SH-SY5Y (cell line): ENCODE measurements around the gene CNKSR3.

Experiments
- GATA2 ChIP-seq: IDR thresholded peaks from 2 replicates; pipeline ENCODE4 v1.6.1; 2011; ENCODE audit warnings: mild to moderate bottlenecking, low read depth, low read length
- GATA3 ChIP-seq: IDR thresholded peaks from 2 replicates; pipeline ENCODE4 v1.6.1; 2011; ENCODE audit warnings: low read depth, mild to moderate bottlenecking, low read length, moderate library complexity

Gene CNKSR3

GRCh38 chr6:154434662-154435061 is 75.8 kb downstream of the CNKSR3 start:
- TF ChIP-seq GATA2 (no peak), GATA3 (no peak)

- TF ChIP-seq GATA2 (no peak), GATA3 (no peak)
Observed at GRCh38 chr6:154433477-154434241, 76.8 kb downstream of the CNKSR3 start.

- TF ChIP-seq GATA3 (no peak), GATA2 (no peak)
Observed at GRCh38 chr6:154432533-154433476, 77.7 kb downstream of the CNKSR3 start.

- no peak for TF ChIP-seq GATA2
- no peak for TF ChIP-seq GATA3
Observed at GRCh38 chr6:154430481-154430919, 80.0 kb downstream of the CNKSR3 start.

- no peak for TF ChIP-seq GATA3
- TF ChIP-seq GATA2 = no peak
Observed at GRCh38 chr6:154429711-154430110, 80.8 kb downstream of the CNKSR3 start.

- no peak for TF ChIP-seq GATA3
- TF ChIP-seq GATA2 = no peak
Observed at GRCh38 chr6:154428897-154429296, 81.6 kb downstream of the CNKSR3 start.

GRCh38 chr6:154427446-154427845 is 83.0 kb downstream of the CNKSR3 start:
- TF ChIP-seq GATA3 (no peak), GATA2 (no peak)

- TF ChIP-seq GATA2 = no peak
- peak; percentile 33; the same call in 1 of the 2 replicates for TF ChIP-seq GATA3
Observed at GRCh38 chr6:154426997-154427396, 83.5 kb downstream of the CNKSR3 start.

- TF ChIP-seq GATA3 = no peak
- no peak; the same call in 1 of the 2 replicates for TF ChIP-seq GATA2
Observed at GRCh38 chr6:154425034-154425433, 85.5 kb downstream of the CNKSR3 start.

- TF ChIP-seq GATA2 = no peak
- TF ChIP-seq GATA3 = no peak
Observed at GRCh38 chr6:154414021-154414813, 96.3 kb downstream of the CNKSR3 start.

- TF ChIP-seq GATA2 (no peak), GATA3 (no peak)
Observed at GRCh38 chr6:154412106-154412820, 98.2 kb downstream of the CNKSR3 start.

GRCh38 chr6:154411076-154411475 is 99.4 kb downstream of the CNKSR3 start:
- TF ChIP-seq GATA2 (no peak), GATA3 (no peak)

- no peak for TF ChIP-seq GATA2
- no peak for TF ChIP-seq GATA3
Observed at GRCh38 chr6:154410619-154411072, 99.8 kb downstream of the CNKSR3 start.
